AG04450 (cell line): ENCODE results near the gene MRFAP1L1. TPM values are rescaled to one million over a fixed set of nuclear protein-coding genes. Genes with fewer than 3 reads are reported as not detected.

ENCODE experiments used
- CTCF ChIA-PET: fragments of 300-600, 350-600 bp; formaldehyde crosslinking; extraction: SDS; loops from one replicate; lab custom pipeline; 2022; ENCODE audit warnings: antibody characterized with exemption, inconsistent platforms; lab: Charles Lee
- POLR2A ChIA-PET: fragments of 350-600 bp; formaldehyde crosslinking; extraction: SDS; loops from one replicate; lab custom pipeline; 2021; ENCODE audit warnings: antibody characterized with exemption, inconsistent platforms; lab: Yijun Ruan, JAX
- DNase-seq: peaks from one replicate; pipeline ENCODE4 v3.0.0-alpha.2; 2011; ENCODE audit warnings: low read depth, low spot score
- H3K27ac ChIP-seq: one replicate; pipeline ENCODE4 v1.5.1; 2012; ENCODE audit warnings: low read depth, low read length, control low read depth
- H3K27me3 ChIP-seq: one replicate; pipeline ENCODE4 v1.6.0; 2012; ENCODE audit warnings: low read length; ENCODE audit not compliant: control insufficient read depth, insufficient read depth
- H3K4me3 ChIP-seq: 2 replicates; pipeline ENCODE4 v1.5.1; 2011; ENCODE audit warnings: mild to moderate bottlenecking, low read depth, low read length, control low read depth
- H3K9me3 ChIP-seq: 2 replicates; pipeline ENCODE4 v1.5.1; 2012; ENCODE audit warnings: low read length; ENCODE audit not compliant: control insufficient read depth, insufficient read depth
- polyA plus RNA-seq: library from polyadenylated mRNA; depleted of rRNA; stranded (reverse); fragments of >200 nt; gene quantifications from 2 replicates; pipeline ENCODE4 v1.2.3, GENCODE V29; 2011
- TF ChIP-seq, protein P1 (sequence below): IDR thresholded peaks from 2 replicates; pipeline ENCODE4 v1.5.1; 2011; ENCODE audit warnings: low read depth, low read length, control low read depth, inconsistent platforms

The MRFAP1L1 gene
- polyA plus RNA-seq, 1 experiment, result 96.5 TPM

DNA sequence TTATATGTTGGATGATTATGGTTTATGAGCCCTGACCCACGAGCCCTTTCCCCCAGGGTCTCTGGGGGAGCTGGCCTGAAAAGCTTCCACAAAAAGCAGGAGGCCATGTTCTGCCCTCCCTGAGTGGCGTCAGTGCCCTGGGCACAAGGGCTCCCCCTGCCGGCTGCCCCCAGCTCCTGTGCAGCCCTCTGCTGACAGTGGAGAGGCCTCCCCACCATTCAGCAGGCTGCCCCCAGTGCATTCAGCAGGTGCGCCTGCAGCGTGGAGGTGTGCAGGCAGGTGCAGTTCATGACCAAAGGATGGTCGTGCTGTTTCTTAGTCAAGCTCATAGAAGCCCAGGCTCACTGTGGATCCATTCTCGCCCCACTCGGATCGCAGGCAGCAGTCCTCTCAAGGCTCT is 28.5 kb downstream of the MRFAP1L1 start:
- ChIA-PET CTCF (no interaction called here), POLR2A (no interaction called here)
- Histone ChIP-seq H3K27ac (no peak overlapping the region), H3K4me3 (no peak overlapping the region), H3K27me3 (no peaks in the 10 kb centered on the region), H3K9me3 (no peaks in the 10 kb centered on the region; the same call in none of the 2 replicates)
- no peak for DNase-seq
- TF ChIP-seq, protein P1, sequence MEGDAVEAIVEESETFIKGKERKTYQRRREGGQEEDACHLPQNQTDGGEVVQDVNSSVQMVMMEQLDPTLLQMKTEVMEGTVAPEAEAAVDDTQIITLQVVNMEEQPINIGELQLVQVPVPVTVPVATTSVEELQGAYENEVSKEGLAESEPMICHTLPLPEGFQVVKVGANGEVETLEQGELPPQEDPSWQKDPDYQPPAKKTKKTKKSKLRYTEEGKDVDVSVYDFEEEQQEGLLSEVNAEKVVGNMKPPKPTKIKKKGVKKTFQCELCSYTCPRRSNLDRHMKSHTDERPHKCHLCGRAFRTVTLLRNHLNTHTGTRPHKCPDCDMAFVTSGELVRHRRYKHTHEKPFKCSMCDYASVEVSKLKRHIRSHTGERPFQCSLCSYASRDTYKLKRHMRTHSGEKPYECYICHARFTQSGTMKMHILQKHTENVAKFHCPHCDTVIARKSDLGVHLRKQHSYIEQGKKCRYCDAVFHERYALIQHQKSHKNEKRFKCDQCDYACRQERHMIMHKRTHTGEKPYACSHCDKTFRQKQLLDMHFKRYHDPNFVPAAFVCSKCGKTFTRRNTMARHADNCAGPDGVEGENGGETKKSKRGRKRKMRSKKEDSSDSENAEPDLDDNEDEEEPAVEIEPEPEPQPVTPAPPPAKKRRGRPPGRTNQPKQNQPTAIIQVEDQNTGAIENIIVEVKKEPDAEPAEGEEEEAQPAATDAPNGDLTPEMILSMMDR, result no peak

DNA sequence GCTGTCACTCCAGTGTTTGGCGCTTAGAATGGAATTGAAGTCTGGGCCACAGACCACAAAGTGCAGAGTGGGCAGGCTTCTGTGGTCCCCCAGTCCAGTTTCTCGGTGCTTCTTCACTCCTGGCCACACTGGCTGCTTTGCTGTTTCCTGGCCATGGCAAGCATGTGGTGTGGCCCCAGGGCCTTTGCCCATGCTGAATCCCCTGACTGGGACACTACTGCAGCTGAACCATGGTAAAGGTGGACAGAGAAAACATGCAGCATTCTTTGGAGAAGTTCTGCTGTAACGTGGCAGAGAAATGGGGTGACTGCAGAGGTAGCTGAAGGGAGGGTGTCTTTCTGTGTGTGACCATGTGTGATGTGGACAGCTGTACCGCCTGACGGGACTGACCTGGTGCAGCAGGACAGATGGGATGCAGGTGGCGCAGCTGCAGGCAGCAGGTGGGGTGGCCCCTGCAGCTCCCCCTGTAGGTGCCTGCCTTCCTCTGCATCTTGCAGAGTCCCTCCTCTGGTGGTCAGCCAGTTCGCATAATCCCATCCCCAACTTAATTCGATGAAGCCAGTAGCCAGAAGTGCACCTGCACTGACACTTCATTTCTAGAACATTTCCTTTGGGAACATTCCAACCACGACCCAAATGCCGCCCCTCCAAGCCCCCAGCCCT is 29.2 kb downstream of the MRFAP1L1 start:
- H3K27ac ChIP-seq, result no peak overlapping the region
- H3K9me3 ChIP-seq, result no peaks in the 10 kb centered on the region; the same call in none of the 2 replicates
- no peaks in the 10 kb centered on the region for H3K27me3 ChIP-seq
- ChIA-PET POLR2A (no interaction called here), CTCF (no interaction called here)
- TF ChIP-seq, protein P1, result 0 out of 2 replicates have a peak, but pooled peaks have one; percentile 19
- no peak for DNase-seq
- no peak overlapping the region for H3K4me3 ChIP-seq

DNA sequence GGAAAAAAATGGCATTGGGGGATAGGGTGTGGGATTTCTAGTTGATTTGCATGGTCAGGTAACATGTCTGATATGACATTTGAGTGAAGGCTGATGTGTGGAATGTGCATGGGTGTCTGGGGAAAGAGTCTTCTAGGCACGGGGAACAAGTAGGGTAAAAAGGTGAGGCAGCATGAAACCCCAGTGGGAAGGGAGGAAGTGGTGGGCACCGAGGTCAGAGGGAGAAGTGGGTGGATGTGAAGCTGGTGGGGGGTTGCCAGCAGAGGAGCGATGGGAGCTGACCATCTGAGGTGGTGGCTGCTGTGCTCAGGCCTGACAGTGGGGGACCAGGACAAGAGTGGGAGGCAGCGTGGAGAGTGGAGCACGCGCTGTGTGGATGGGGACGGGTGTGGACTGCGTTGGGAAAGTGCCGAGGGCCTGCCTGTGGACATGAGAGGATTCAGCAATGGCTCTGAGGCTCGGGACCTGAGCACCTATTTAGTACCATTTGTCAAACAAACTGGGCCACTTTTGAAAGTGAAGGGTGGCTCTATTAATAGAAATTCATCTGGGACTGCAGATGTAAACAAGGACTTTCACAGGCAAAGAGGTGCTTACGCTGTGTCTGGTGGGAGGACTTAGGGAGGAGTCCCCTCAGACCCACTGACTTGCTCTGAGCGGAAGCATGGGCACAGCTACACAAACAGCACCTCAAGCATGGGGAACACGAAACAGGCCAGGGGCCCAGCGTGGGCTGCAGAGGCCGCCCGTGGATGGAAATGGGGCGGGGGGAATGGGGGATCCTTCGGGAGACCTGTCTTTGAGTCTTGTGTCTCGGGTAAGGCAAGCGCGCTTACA is 32.7 kb downstream of the MRFAP1L1 start:
- CTCF ChIA-PET, result no interaction called here
- DNase-seq, result no peak
- H3K4me3 ChIP-seq, result peak overlapping the region; percentile 17; the same call in 1 of the 2 replicates
- no peak overlapping the region for H3K27ac ChIP-seq
- H3K27me3 ChIP-seq, result no peaks in the 10 kb centered on the region
- POLR2A ChIA-PET, result no interaction called here
- TF ChIP-seq, protein P1, result no peak
- H3K9me3 ChIP-seq, result peaks cover 3% of the 10 kb centered on the region

DNA sequence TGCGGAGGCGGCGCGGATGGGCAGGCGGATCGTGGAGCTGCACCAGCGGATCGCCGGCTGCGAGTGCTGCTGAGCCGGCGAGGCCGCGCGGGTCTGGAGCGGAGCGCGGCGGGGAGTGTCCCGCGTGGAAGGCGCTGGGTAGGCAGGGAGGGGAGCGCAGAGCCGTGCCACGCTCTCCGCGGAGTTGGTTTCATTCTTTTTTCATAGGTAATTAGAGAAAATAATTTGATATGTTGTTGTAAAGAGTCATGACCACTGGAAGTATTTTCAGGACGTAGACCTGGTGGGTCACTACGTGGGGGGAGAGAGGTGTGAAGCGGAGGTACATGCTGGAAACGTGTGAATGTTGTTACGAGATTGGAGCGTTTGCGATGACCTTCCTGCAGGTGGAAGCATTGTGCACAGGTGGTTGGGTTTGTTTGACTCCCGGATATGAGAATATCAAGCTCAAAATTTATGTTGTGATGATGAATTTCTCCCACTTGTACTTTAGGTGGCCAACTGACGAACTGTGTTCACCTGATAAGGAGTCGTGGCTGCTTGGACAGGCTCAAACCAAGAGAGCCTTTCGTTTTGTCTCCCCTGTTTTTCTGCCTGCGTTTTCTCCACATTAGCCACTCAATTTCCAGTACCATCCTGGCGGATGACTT is 35.0 kb downstream of the MRFAP1L1 start:
- POLR2A ChIA-PET, result interaction anchor here (0.6 to 3.2 kb wide), 3 partner anchors 21 to 34 kb away, joined by 3 to 20 read pairs (median 5); partner anchors contain the start of gene MRFAP1

More for the DNA sequence above, 35.0 kb downstream of the MRFAP1L1 start:
- Histone ChIP-seq H3K9me3 (peaks cover 3% of the 10 kb centered on the region; the same call in 1 of the 2 replicates), H3K27ac (no peak overlapping the region), H3K27me3 (no peaks in the 10 kb centered on the region), H3K4me3 (peak overlapping the region; percentile 64)
- no peak for DNase-seq
- CTCF ChIA-PET, result interaction anchor here (1.0 to 1.7 kb wide), 3 partner anchors 9 to 396 kb away, joined by 4 to 5 read pairs (median 4); no protein-coding TSS in a partner anchor
- TF ChIP-seq, protein P1, result peak; percentile 25
